H1 (cell line): ENCODE measurements around the gene TPSB2. TPM values are rescaled to one million over a fixed set of nuclear protein-coding genes. Genes with fewer than 3 reads are reported as not detected.

ENCODE experiments used
- CTCF ChIA-PET: fragments of 300-600 bp; sonication (Branson Sonifier 250); formaldehyde crosslinking; loops from one replicate; lab custom pipeline; 2021; ENCODE audit not compliant: partially characterized antibody; lab: Charles Lee
- POLR2A ChIA-PET: fragments of 300-600 bp; sonication (Branson Sonifier 250); formaldehyde crosslinking; loops from one replicate; lab custom pipeline; 2021; ENCODE audit warnings: inconsistent platforms; ENCODE audit not compliant: partially characterized antibody; lab: Charles Lee
- DNase-seq, 2 experiments: peaks; one replicate each; pipeline versions ENCODE4 v3.0.0 to v3.0.0-alpha.2; 2010 to 2022; ENCODE audit warnings: low spot score in 2 of 2, low read depth in 1 of 2, mixed read lengths in 1 of 2
- FAIRE-seq: peaks from 2 replicates; lab custom pipeline; 2011; peaks lifted over from hg19 to GRCh38; lab: Jason Lieb, UNC
- H2AFZ ChIP-seq: 2 replicates; pipeline ENCODE4 v1.8.1; 2012; ENCODE audit warnings: low read length, inconsistent platforms
- H2AK5ac ChIP-seq: 2 replicates; pipeline ENCODE4 v1.6.1; 2013; ENCODE audit warnings: low read depth, low read length
- H2BK120ac ChIP-seq: replicated peaks from 2 replicates; pipeline ENCODE3; 2013; ENCODE audit warnings: low read depth, low read length, inconsistent platforms
- H2BK12ac ChIP-seq: 2 replicates; pipeline ENCODE4 v1.6.1; 2013; ENCODE audit warnings: low read depth, low read length
- H2BK15ac ChIP-seq: 2 replicates; pipeline ENCODE4 v1.6.1; 2013; ENCODE audit warnings: low read length
- H2BK20ac ChIP-seq: 2 replicates; pipeline ENCODE4 v1.6.1; 2013; ENCODE audit warnings: low read length
- H2BK5ac ChIP-seq: 2 replicates; pipeline ENCODE4 v1.6.1; 2013; ENCODE audit warnings: low read depth, low read length
- H3K14ac ChIP-seq: 2 replicates; pipeline ENCODE4 v1.6.1; 2013; ENCODE audit warnings: inconsistent platforms; ENCODE audit not compliant: insufficient read length
- H3K18ac ChIP-seq: 2 replicates; pipeline ENCODE4 v1.6.1; 2013; ENCODE audit warnings: low read length; ENCODE audit errors: extremely low read depth
- H3K23ac ChIP-seq: 2 replicates; pipeline ENCODE4 v1.6.1; 2013; ENCODE audit warnings: inconsistent platforms; ENCODE audit not compliant: insufficient read length
- H3K23me2 ChIP-seq: 2 replicates; pipeline ENCODE4 v1.6.1; 2013; ENCODE audit warnings: low read depth, low read length
- H3K27ac ChIP-seq: 2 replicates; pipeline ENCODE4 v1.6.1; 2011; ENCODE audit warnings: low read depth, low read length, inconsistent platforms
- H3K27me3 ChIP-seq, 4 experiments: replicated peaks in 1 of 4; 1 replicate in 1 of 4; 2 replicates in 3 of 4; pipeline versions ENCODE4 v1.6.1 to v1.8.1; 2011 to 2013; ENCODE audit warnings: low read length in 3 of 4, mild to moderate bottlenecking in 3 of 4, inconsistent platforms in 2 of 4, mixed read lengths in 2 of 4, moderate library complexity in 1 of 4; ENCODE audit not compliant: control insufficient read depth in 3 of 4, insufficient read depth in 3 of 4; ENCODE audit errors: extremely low read depth in 1 of 4
- H3K36me3 ChIP-seq, 4 experiments: 2 replicates each; pipeline versions ENCODE4 v1.6.1 to v1.8.1; 2011 to 2013; ENCODE audit warnings: mild to moderate bottlenecking in 4 of 4, low read length in 3 of 4, moderate library complexity in 2 of 4, control low read depth in 1 of 4, inconsistent platforms in 1 of 4; ENCODE audit not compliant: insufficient read depth in 4 of 4, control insufficient read depth in 2 of 4
- H3K4ac ChIP-seq: replicated peaks from 2 replicates; pipeline ENCODE3; 2013; ENCODE audit warnings: low read length, low read depth, mixed read lengths, inconsistent platforms; ENCODE audit not compliant: insufficient read length
- H3K4me1 ChIP-seq, 4 experiments: replicated peaks in 1 of 4; 1 replicate in 1 of 4; 2 replicates in 3 of 4; pipeline versions ENCODE4 v1.6.1 to v1.8.1; 2011 to 2013; ENCODE audit warnings: low read length in 3 of 4, inconsistent platforms in 2 of 4, mixed read lengths in 1 of 4; ENCODE audit not compliant: insufficient read depth in 4 of 4, control insufficient read depth in 3 of 4
- H3K4me2 ChIP-seq, 2 experiments: 2 replicates each; pipeline versions ENCODE4 v1.6.1 to v1.8.1; 2011 to 2013; ENCODE audit warnings: low read depth in 2 of 2, low read length in 2 of 2, control low read depth in 1 of 2, inconsistent platforms in 1 of 2, mild to moderate bottlenecking in 1 of 2; ENCODE audit not compliant: insufficient read depth in 1 of 2
- H3K4me3 ChIP-seq, 4 experiments: fragments of 200-600, 300-600 bp in 1 of 4; sonication (generic), shearing (Covaris generic), sonication (Bioruptor Twin) in 1 of 4; 2 replicates each; pipeline versions ENCODE4 v1.5.1 to v1.8.1; 2011 to 2016; ENCODE audit warnings: low read length in 4 of 4, low read depth in 3 of 4, control low read depth in 2 of 4, inconsistent platforms in 2 of 4, mild to moderate bottlenecking in 2 of 4, mixed read lengths in 1 of 4, moderate library complexity in 1 of 4; ENCODE audit not compliant: insufficient read depth in 2 of 4; ENCODE audit errors: extremely low read depth in 1 of 4
- H3K56ac ChIP-seq: replicated peaks from 2 replicates; pipeline ENCODE3; 2013; ENCODE audit warnings: low read depth, mild to moderate bottlenecking, mixed read lengths, low read length, inconsistent platforms; ENCODE audit not compliant: insufficient read length
- H3K79me1 ChIP-seq: 2 replicates; pipeline ENCODE4 v1.6.1; 2013; ENCODE audit warnings: low read depth, low read length, control low read depth
- H3K79me2 ChIP-seq, 2 experiments: 2 replicates each; pipeline versions ENCODE4 v1.6.1 to v1.8.1; 2012 to 2013; ENCODE audit warnings: low read length in 2 of 2, mild to moderate bottlenecking in 2 of 2, inconsistent platforms in 1 of 2; ENCODE audit not compliant: insufficient read depth in 2 of 2, control insufficient read depth in 1 of 2
- H3K9ac ChIP-seq, 4 experiments: replicated peaks in 1 of 4; 1 replicate in 1 of 4; 2 replicates in 3 of 4; pipeline versions ENCODE4 v1.6.1 to v1.8.1; 2011 to 2013; ENCODE audit warnings: low read depth in 3 of 4, low read length in 3 of 4, control low read depth in 2 of 4, mild to moderate bottlenecking in 2 of 4, moderate library complexity in 2 of 4, inconsistent platforms in 1 of 4; ENCODE audit errors: extremely low read depth in 1 of 4
- H3K9me3 ChIP-seq, 2 experiments: 2 replicates each; pipeline versions ENCODE4 v1.6.1 to v1.8.1; 2012 to 2013; ENCODE audit warnings: mild to moderate bottlenecking in 2 of 2, moderate library complexity in 2 of 2, control low read depth in 1 of 2, inconsistent platforms in 1 of 2, low read depth in 1 of 2, low read length in 1 of 2, mixed read lengths in 1 of 2; ENCODE audit not compliant: insufficient read depth in 2 of 2
- H4K20me1 ChIP-seq, 2 experiments: replicated peaks in 1 of 2; 2 replicates each; pipeline versions ENCODE3 to v1.8.1; 2011 to 2013; ENCODE audit warnings: inconsistent platforms in 2 of 2, low read length in 2 of 2, mild to moderate bottlenecking in 1 of 2; ENCODE audit not compliant: insufficient read depth in 2 of 2, control insufficient read depth in 1 of 2
- H4K5ac ChIP-seq: 2 replicates; pipeline ENCODE4 v1.6.1; 2013; ENCODE audit warnings: low read length, low read depth, mixed read lengths, inconsistent platforms; ENCODE audit not compliant: insufficient read length
- H4K8ac ChIP-seq: 2 replicates; pipeline ENCODE4 v1.8.0; 2013; ENCODE audit warnings: mild to moderate bottlenecking, moderate library complexity, low read length, inconsistent platforms; ENCODE audit not compliant: insufficient read depth; ENCODE audit errors: extremely low read depth
- H4K91ac ChIP-seq: replicated peaks from 2 replicates; pipeline ENCODE3; 2013; ENCODE audit warnings: low read length, mixed read lengths, inconsistent platforms; ENCODE audit not compliant: insufficient read length
- CREB1 ChIP-seq: IDR thresholded peaks from 2 replicates; pipeline ENCODE4 v1.6.1; 2012; ENCODE audit warnings: inconsistent platforms
- FOSL1 ChIP-seq: IDR thresholded peaks from 2 replicates; pipeline ENCODE4 v1.6.1; 2011; ENCODE audit warnings: mild to moderate bottlenecking, low read depth, low read length, moderate library complexity; ENCODE audit not compliant: insufficient read depth
- HDAC2 ChIP-seq, 2 experiments: fragments of 300-600 bp in 1 of 2; sonication (generic) in 1 of 2; IDR thresholded peaks; 2 replicates each; pipeline ENCODE4 v1.6.1; 2011 to 2012; ENCODE audit warnings: low read depth in 2 of 2, low read length in 2 of 2, mild to moderate bottlenecking in 2 of 2, moderate library complexity in 2 of 2, borderline replicate concordance in 1 of 2, inconsistent platforms in 1 of 2
- KDM1A ChIP-seq: fragments of 200-600, 300-600 bp; sonication (generic); IDR thresholded peaks from 2 replicates; pipeline ENCODE4 v1.7.1; 2016; ENCODE audit warnings: mild to moderate bottlenecking, low read length, borderline replicate concordance
- KDM5A ChIP-seq: fragments of 200-600 bp; IDR thresholded peaks from 2 replicates; pipeline ENCODE4 v1.7.1; 2012; ENCODE audit warnings: mild to moderate bottlenecking, low read length, inconsistent platforms, mixed read lengths
- MAFK ChIP-seq: IDR thresholded peaks from 2 replicates; pipeline ENCODE4 v1.6.1; 2012; ENCODE audit warnings: low read depth, mild to moderate bottlenecking, improper control_type of control experiment, low read length
- NRF1 ChIP-seq: IDR thresholded peaks from 2 replicates; pipeline ENCODE4 v1.6.1; 2011; ENCODE audit warnings: mild to moderate bottlenecking, low read depth, low read length, improper control_type of control experiment
- SIX5 ChIP-seq: IDR thresholded peaks from 2 replicates; pipeline ENCODE4 v1.6.1; 2011; ENCODE audit warnings: mild to moderate bottlenecking, low read depth, low read length
- TBP ChIP-seq: IDR thresholded peaks from 2 replicates; pipeline ENCODE4 v1.6.1; 2011; ENCODE audit warnings: low read depth, low read length, improper control_type of control experiment
- TCF12 ChIP-seq: IDR thresholded peaks from 2 replicates; pipeline ENCODE4 v1.6.1; 2011; ENCODE audit warnings: low read depth, mild to moderate bottlenecking, low read length
- WGBS, 2 experiments: shearing (Covaris generic) in 1 of 2; methylation state at CpG; one replicate each; pipeline versions ENCODE4 v1.1.6 to v1.1.7; 2013 to 2015; ENCODE audit warnings: low lambda C conversion rate in 2 of 2, mixed read lengths in 2 of 2, inconsistent platforms in 1 of 2, low coverage in 1 of 2, missing lambda C conversion rate in 1 of 2; ENCODE audit not compliant: insufficient replicate concordance in 2 of 2, insufficient coverage in 1 of 2, insufficient read length in 1 of 2; ENCODE audit errors: extremely low coverage in 1 of 2, missing lambda C conversion rate in 1 of 2; 5-methylcytosine and 5-hydroxymethylcytosine counted together
- polyA plus RNA-seq, 7 experiments: library from polyadenylated mRNA; depleted of rRNA in 3 of 7; stranded (reverse) in 5 of 7; unstranded in 2 of 7; fragments of >200 nt in 5 of 7; fragments of 200-250 nt in 2 of 7; gene quantifications; 1 replicate in 5 of 7; 2 replicates in 1 of 7; 4 replicates in 1 of 7; pipeline versions ENCODE4 v1.2.1 to v1.2.3, GENCODE V29; 2011 to 2013; ENCODE audit warnings: missing spikeins in 2 of 7, mixed read lengths in 2 of 7
- total RNA-seq: library from RNA; stranded (reverse); fragmentation: NEBNext Ultra II Directional; extraction: Animal tissue kit (Norgen Biotek cat#: 25700); gene quantifications from 2 replicates; pipeline ENCODE4 v1.2.1, GENCODE V29; 2021
- TF ChIP-seq, protein P1 (sequence below), 3 experiments: IDR thresholded peaks; 1 replicate in 2 of 3; 2 replicates in 1 of 3; pipeline versions ENCODE4 v1.5.1 to v1.6.1; 2011; ENCODE audit warnings: low read length in 3 of 3, mild to moderate bottlenecking in 3 of 3, inconsistent platforms in 2 of 3, low read depth in 1 of 3, moderate library complexity in 1 of 3; ENCODE audit not compliant: insufficient read depth in 1 of 3; ENCODE audit errors: control extremely low read depth in 1 of 3

The TPSB2 gene
- total and polyA plus RNA-seq, 2 of the 8 experiments (the other 6 are each of a cell fraction or from before 2014, with no cell fraction given) = 0.08 TPM; not detected in 1

DNA sequence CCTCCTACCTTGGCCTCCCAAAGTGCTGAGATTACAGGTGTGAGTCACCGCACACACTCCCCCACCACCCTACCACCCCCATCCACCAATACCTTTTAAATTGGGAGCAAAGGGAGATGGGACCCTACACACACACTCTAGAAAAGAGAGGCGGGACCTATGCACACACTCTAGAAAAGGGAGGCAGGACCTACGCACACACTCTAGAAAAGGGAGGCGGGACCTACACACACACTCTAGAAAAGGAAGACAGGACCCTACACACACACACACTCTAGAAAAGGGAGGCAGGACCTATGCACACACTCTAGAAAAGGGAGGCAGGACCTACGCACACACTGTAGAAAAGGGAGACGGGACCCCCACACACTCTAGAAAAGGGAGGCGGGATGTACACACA lies 44.8 kb upstream of the TPSB2 start:
- no peaks in the 10 kb centered on the region for H3K27me3 ChIP-seq
- no peak overlapping the region for H3K14ac ChIP-seq
- no peak overlapping the region for H3K23ac ChIP-seq
- ChIA-PET CTCF (interaction anchor here (1.1 kb wide), 1 partner anchor 12 kb away, joined by 3 read pairs; no protein-coding TSS in a partner anchor), POLR2A (interaction anchor here (1.2 kb wide), 1 partner anchor 9 kb away, joined by 4 read pairs; no protein-coding TSS in a partner anchor)
- no peak overlapping the region for H2BK15ac ChIP-seq
- H2AFZ ChIP-seq = no peak overlapping the region
- H3K9ac ChIP-seq = no peak overlapping the region
- H3K36me3 ChIP-seq = no peaks in the 10 kb centered on the region
- H3K4me2 ChIP-seq = no peak overlapping the region
- H3K4ac ChIP-seq = no peak overlapping the region
- H3K79me1 ChIP-seq = no peaks in the 10 kb centered on the region
- H2AK5ac ChIP-seq = no peak overlapping the region
- H3K18ac ChIP-seq = no peak overlapping the region
- H3K4me3 ChIP-seq = no peak overlapping the region
- H2BK120ac ChIP-seq = no peak overlapping the region
- no peak overlapping the region for H4K8ac ChIP-seq
- 88% methylated on average over 7 of the region's 7 CpGs; no CpG with 5 or more reads in 1 of the 2 experiments for WGBS, 2 experiments
- no peak overlapping the region for H4K5ac ChIP-seq
- H3K9me3 ChIP-seq = no peaks in the 10 kb centered on the region
- no peak overlapping the region for H4K91ac ChIP-seq
- no peak for FAIRE-seq
- no peak for DNase-seq
- H2BK20ac ChIP-seq = no peak overlapping the region
- no peak for TF ChIP-seq TCF12
- TF ChIP-seq, protein P1, sequence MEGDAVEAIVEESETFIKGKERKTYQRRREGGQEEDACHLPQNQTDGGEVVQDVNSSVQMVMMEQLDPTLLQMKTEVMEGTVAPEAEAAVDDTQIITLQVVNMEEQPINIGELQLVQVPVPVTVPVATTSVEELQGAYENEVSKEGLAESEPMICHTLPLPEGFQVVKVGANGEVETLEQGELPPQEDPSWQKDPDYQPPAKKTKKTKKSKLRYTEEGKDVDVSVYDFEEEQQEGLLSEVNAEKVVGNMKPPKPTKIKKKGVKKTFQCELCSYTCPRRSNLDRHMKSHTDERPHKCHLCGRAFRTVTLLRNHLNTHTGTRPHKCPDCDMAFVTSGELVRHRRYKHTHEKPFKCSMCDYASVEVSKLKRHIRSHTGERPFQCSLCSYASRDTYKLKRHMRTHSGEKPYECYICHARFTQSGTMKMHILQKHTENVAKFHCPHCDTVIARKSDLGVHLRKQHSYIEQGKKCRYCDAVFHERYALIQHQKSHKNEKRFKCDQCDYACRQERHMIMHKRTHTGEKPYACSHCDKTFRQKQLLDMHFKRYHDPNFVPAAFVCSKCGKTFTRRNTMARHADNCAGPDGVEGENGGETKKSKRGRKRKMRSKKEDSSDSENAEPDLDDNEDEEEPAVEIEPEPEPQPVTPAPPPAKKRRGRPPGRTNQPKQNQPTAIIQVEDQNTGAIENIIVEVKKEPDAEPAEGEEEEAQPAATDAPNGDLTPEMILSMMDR (IDR thresholded peaks at IDR 0.05; ENCODE audit: control extremely low read depth in 1 of 3, insufficient read depth in 1 of 3, low read depth in 1 of 3, low read length in 3 of 3) = no peak
- no peak for TF ChIP-seq KDM5A
- TF ChIP-seq CREB1 = no peak
- TF ChIP-seq KDM1A = no peak
- no peak for TF ChIP-seq NRF1
- TF ChIP-seq HDAC2 (IDR thresholded peaks at IDR 0.05; ENCODE audit: borderline replicate concordance in 1 of 2, low read depth in 2 of 2, low read length in 2 of 2) = no peak
- no peak for TF ChIP-seq TBP
- no peak for TF ChIP-seq MAFK
- TF ChIP-seq FOSL1 = no peak
- TF ChIP-seq SIX5 = no peak
- TF ChIP-seq, all 59 proteins: peak for 0
- Histone ChIP-seq H3K56ac (no peak overlapping the region), H3K79me2 (no peaks in the 10 kb centered on the region), H3K27ac (no peak overlapping the region), H3K4me1 (peaks cover 0 to 11% (median 6%) of the 10 kb centered on the region in 4 experiments; a peak in 6 of 7 replicates), H4K20me1 (peaks cover 0 to 2% of the 10 kb centered on the region in 2 experiments), H2BK5ac (no peak overlapping the region), H3K23me2 (peaks cover 3% of the 10 kb centered on the region; the same call in 1 of the 2 replicates), H2BK12ac (no peak overlapping the region)
